HCT116 (cell line): ENCODE measurements around the gene PADI4. TPM values are rescaled to one million over a fixed set of nuclear protein-coding genes. Genes with fewer than 3 reads are reported as not detected.

ENCODE experiments used
- ATAC-seq: fragments of 200-7000 bp; cut with Tn5 transposase; 2 replicates; pipeline ENCODE4 v1.9.1; 2020; ENCODE audit warnings: mild to moderate bottlenecking, moderate library complexity
- BruUV-seq: library from RNA; stranded (reverse); fragments of 400-500 nt; replicated peaks from 2 replicates; lab custom pipeline; 2021; lab: Mats Ljungman, UMichigan
- CTCF ChIA-PET: fragments of 300-600 bp; sonication (Branson Sonifier 250); formaldehyde crosslinking; loops from one replicate; lab custom pipeline; 2021; ENCODE audit warnings: antibody characterized with exemption; lab: Charles Lee
- POLR2A ChIA-PET: fragments of 300-600, 350-600 bp; sonication (Branson Sonifier 250); formaldehyde crosslinking; loops from one replicate; lab custom pipeline; 2021; ENCODE audit warnings: antibody characterized with exemption; lab: Charles Lee
- RAD21 ChIA-PET, 2 experiments: fragments of 300-600 bp; sonication (Branson Sonifier 250); formaldehyde crosslinking; loops; one replicate each; lab custom pipeline; 2023; ENCODE audit warnings: low total read pairs in 2 of 2; ENCODE audit not compliant: uncharacterized antibody in 2 of 2, unreplicated experiment in 2 of 2, low non-redundant PET in 1 of 2; lab: Charles Lee
- DNase-seq: peaks from one replicate; pipeline ENCODE4 v3.0.0-alpha.2; 2010; ENCODE audit warnings: low read depth, low spot score
- H2AFZ ChIP-seq: fragments of 200-600 bp; shearing (Covaris generic), sonication (generic); 2 replicates; pipeline ENCODE4 v1.6.1; 2017; ENCODE audit warnings: low read depth, mixed run types, mixed read lengths, antibody characterized with exemption, low read length; ENCODE audit not compliant: poor library complexity, severe bottlenecking
- H3K27ac ChIP-seq: 2 replicates; pipeline ENCODE4 v1.5.1; 2012; ENCODE audit warnings: low read depth, low read length
- H3K27me3 ChIP-seq: fragments of 200-600 bp; sonication (generic); 2 replicates; pipeline ENCODE4 v1.6.1; 2016; ENCODE audit warnings: mixed run types, low read length, mixed read lengths; ENCODE audit not compliant: insufficient read depth
- H3K36me3 ChIP-seq, 2 experiments: fragments of 200-500 bp in 1 of 2; fragments of 200-600 bp in 1 of 2; sonication (Bioruptor generic) in 1 of 2; sonication (generic) in 1 of 2; 2 replicates each; pipeline versions ENCODE4 v1.5.1 to v1.6.1; 2014 to 2016; ENCODE audit warnings: low read length in 2 of 2, inconsistent platforms in 1 of 2, mixed read lengths in 1 of 2, mixed run types in 1 of 2; ENCODE audit not compliant: insufficient read depth in 2 of 2, control insufficient read depth in 1 of 2
- H3K4me1 ChIP-seq, 2 experiments: fragments of 200-600 bp in 1 of 2; sonication (generic) in 1 of 2; 2 replicates each; pipeline versions ENCODE4 v1.5.1 to v1.6.1; 2012 to 2017; ENCODE audit warnings: low read length in 2 of 2, inconsistent platforms in 1 of 2, mild to moderate bottlenecking in 1 of 2, mixed read lengths in 1 of 2, mixed run types in 1 of 2, moderate library complexity in 1 of 2; ENCODE audit not compliant: insufficient read depth in 2 of 2, control insufficient read depth in 1 of 2
- H3K4me2 ChIP-seq: fragments of 200-600 bp; sonication (generic); 2 replicates; pipeline ENCODE4 v1.6.1; 2017; ENCODE audit warnings: mixed run types, low read length, mixed read lengths
- H3K4me3 ChIP-seq, 2 experiments: fragments of 200-600 bp in 1 of 2; sonication (generic) in 1 of 2; replicated peaks in 1 of 2; 2 replicates each; pipeline ENCODE4 v1.5.1; 2011 to 2016; ENCODE audit warnings: low read length in 2 of 2, control low read depth in 1 of 2, low read depth in 1 of 2, mild to moderate bottlenecking in 1 of 2, mixed read lengths in 1 of 2, mixed run types in 1 of 2
- H3K79me2 ChIP-seq: fragments of 200-600 bp; sonication (generic); 2 replicates; pipeline ENCODE4 v1.6.1; 2017; ENCODE audit warnings: mild to moderate bottlenecking, mixed run types, low read length, moderate library complexity, mixed read lengths; ENCODE audit not compliant: insufficient read depth
- H3K9ac ChIP-seq: fragments of 200-600 bp; sonication (generic); 2 replicates; pipeline ENCODE4 v1.6.1; 2016; ENCODE audit warnings: low read length, mixed read lengths
- H3K9me2 ChIP-seq: fragments of 200-600 bp; sonication (generic), shearing (Covaris generic); 2 replicates; pipeline ENCODE4 v1.6.1; 2017; ENCODE audit warnings: mixed run types, mild to moderate bottlenecking, moderate library complexity; ENCODE audit not compliant: insufficient read depth
- H3K9me3 ChIP-seq, 2 experiments: fragments of 200-500 bp in 1 of 2; fragments of 200-600 bp in 1 of 2; sonication (Bioruptor generic) in 1 of 2; sonication (generic) in 1 of 2; 2 replicates each; pipeline ENCODE4 v1.6.1; 2014 to 2017; ENCODE audit warnings: low read length in 2 of 2, mixed read lengths in 2 of 2, inconsistent platforms in 1 of 2, low read depth in 1 of 2, mild to moderate bottlenecking in 1 of 2, mixed run types in 1 of 2, moderate library complexity in 1 of 2; ENCODE audit not compliant: control insufficient read depth in 1 of 2, insufficient read depth in 1 of 2
- H4K20me1 ChIP-seq: fragments of 200-600 bp; sonication (generic), shearing (Covaris generic); 2 replicates; pipeline ENCODE4 v1.6.1; 2017; ENCODE audit warnings: mixed run types, mild to moderate bottlenecking, moderate library complexity; ENCODE audit not compliant: insufficient read depth
- EGR1 ChIP-seq: IDR thresholded peaks from 2 replicates; pipeline ENCODE4 v1.6.1; 2012; ENCODE audit warnings: low read depth
- ELF1 ChIP-seq: IDR thresholded peaks from 2 replicates; pipeline ENCODE4 v1.6.1; 2012; ENCODE audit warnings: low read depth, borderline replicate concordance
- FOSL1 ChIP-seq: IDR thresholded peaks from 2 replicates; pipeline ENCODE4 v1.6.1; 2012; ENCODE audit warnings: low read depth
- SIN3A ChIP-seq: IDR thresholded peaks from 2 replicates; pipeline ENCODE4 v1.6.1; 2012; ENCODE audit warnings: low read depth
- YY1 ChIP-seq: IDR thresholded peaks from 2 replicates; pipeline ENCODE4 v1.6.1; 2011; ENCODE audit warnings: low read length, low read depth, moderate library complexity, mild to moderate bottlenecking; ENCODE audit not compliant: insufficient replicate concordance; ENCODE audit errors: extremely low read depth
- ZFX ChIP-seq: fragments of 450-650 bp; IDR thresholded peaks from 2 replicates; pipeline ENCODE4 v1.6.1; 2017
- ZNF274 ChIP-seq: fragments of 200-500 bp; sonication (Bioruptor generic); IDR thresholded peaks from 2 replicates; pipeline ENCODE4 v1.6.1; 2014; ENCODE audit warnings: mild to moderate bottlenecking, low read depth, low read length, inconsistent platforms
- intact Hi-C: fragments of 100-400 bp; cut with micrococcal nuclease; formaldehyde crosslinking; loops from 2 replicates; pipeline ENCODE4 v1.10.0; 2022
- total RNA-seq: library from RNA; stranded (reverse); gene quantifications from one replicate; pipeline ENCODE4 v1.2.1, GENCODE V29; 2021; ENCODE audit not compliant: unreplicated experiment
- TF ChIP-seq, protein P1 (sequence below): IDR thresholded peaks from 2 replicates; pipeline ENCODE4 v1.6.1; 2012

Gene PADI4
- total RNA-seq, 1 experiment from 2014 or later, result 0.44 TPM

- H3K4me3 ChIP-seq, result no peak overlapping the region
- no peak for ATAC-seq
- POLR2A ChIA-PET, result interaction anchor here (1.0 kb wide), 1 partner anchor 55 kb away, joined by 7 read pairs; no protein-coding TSS in a partner anchor
- TF ChIP-seq, protein P1, sequence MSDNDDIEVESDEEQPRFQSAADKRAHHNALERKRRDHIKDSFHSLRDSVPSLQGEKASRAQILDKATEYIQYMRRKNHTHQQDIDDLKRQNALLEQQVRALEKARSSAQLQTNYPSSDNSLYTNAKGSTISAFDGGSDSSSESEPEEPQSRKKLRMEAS, result no peak
- TF ChIP-seq ZFX, result no peak
- TF ChIP-seq FOSL1, result no peak
- TF ChIP-seq SIN3A, result no peak
- no peak for TF ChIP-seq ELF1
- no peak overlapping the region for H3K9ac ChIP-seq
- BruUV-seq, result no TSS peak
- H3K4me1 ChIP-seq, result no peaks in the 10 kb centered on the region
- intact Hi-C loops, result no loop called here
- peaks cover 17 to 18% of the 10 kb centered on the region in 2 experiments; a peak in 2 of 4 replicates for H3K9me3 ChIP-seq
- no peaks in the 10 kb centered on the region for H3K36me3 ChIP-seq
- H4K20me1 ChIP-seq, result no peaks in the 10 kb centered on the region
- H3K9me2 ChIP-seq, result no peaks in the 10 kb centered on the region
- RAD21 ChIA-PET, result no interaction called here
- H3K79me2 ChIP-seq, result no peaks in the 10 kb centered on the region
- H2AFZ ChIP-seq, result no peak overlapping the region
- CTCF ChIA-PET, result no interaction called here
- no peak overlapping the region for H3K27ac ChIP-seq
- H3K4me2 ChIP-seq, result no peak overlapping the region
- no peak for DNase-seq
- no peaks in the 10 kb centered on the region for H3K27me3 ChIP-seq
These were observed 2.4 kb upstream of the PADI4 start for GRCh38 chr1:17305576-17306095.

GRCh38 chr1:17306407-17306806 is 1.6 kb upstream of the PADI4 start:
- no peaks in the 10 kb centered on the region for H4K20me1 ChIP-seq
- H3K9me2 ChIP-seq, result no peaks in the 10 kb centered on the region
- ATAC-seq, result no peak
- H3K9me3 ChIP-seq, result peaks cover 10 to 13% of the 10 kb centered on the region in 2 experiments; a peak in 2 of 4 replicates
- H3K27me3 ChIP-seq, result no peaks in the 10 kb centered on the region
- TF ChIP-seq EGR1 (no peak), ZNF274 (no peak), YY1 (no peak), ZFX (no peak)
- TF ChIP-seq, all 23 proteins: peak for 0
- Histone ChIP-seq H3K36me3 (no peaks in the 10 kb centered on the region), H3K4me3 (no peak overlapping the region), H3K79me2 (no peaks in the 10 kb centered on the region), H3K9ac (no peak overlapping the region), H2AFZ (no peak overlapping the region), H3K27ac (no peak overlapping the region), H3K4me2 (no peak overlapping the region), H3K4me1 (no peaks in the 10 kb centered on the region)
- ChIA-PET CTCF (no interaction called here), RAD21 (no interaction called here), POLR2A (no interaction called here)
- DNase-seq, result no peak
- intact Hi-C loops, result no loop called here
- BruUV-seq, result no TSS peak
